ENCODE results near the gene TTLL13.

TTLL13 gene

GRCh38 chr15:90214553-90215196 is 34.7 kb upstream of the TTLL13 start:
- peak; percentile 28 for DNase-seq (ENCODE audit: low read depth)
- H3K4me3 ChIP-seq (ENCODE audit: low read depth, low read length): no peak overlapping the region
- TF ChIP-seq CTCF (IDR thresholded peaks at IDR 0.05; ENCODE audit: insufficient read depth, low read depth, low read length, missing control alignments): no peak

- H3K4me3 ChIP-seq (ENCODE audit: low read depth, low read length): no peak overlapping the region
- no peak for DNase-seq (ENCODE audit: low read depth)
- no peak for TF ChIP-seq CTCF (IDR thresholded peaks at IDR 0.05; ENCODE audit: insufficient read depth, low read depth, low read length, missing control alignments)
Measured at GRCh38 chr15:90217671-90218394, 31.5 kb upstream of the TTLL13 start.

- H3K4me3 ChIP-seq (ENCODE audit: low read depth, low read length): no peak overlapping the region
- peak; percentile 56 for DNase-seq (ENCODE audit: low read depth)
- peak; percentile 72 for TF ChIP-seq CTCF (IDR thresholded peaks at IDR 0.05; ENCODE audit: insufficient read depth, low read depth, low read length, missing control alignments)
Measured at GRCh38 chr15:90219421-90220141, 29.8 kb upstream of the TTLL13 start.

- TF ChIP-seq CTCF (IDR thresholded peaks at IDR 0.05; ENCODE audit: insufficient read depth, low read depth, low read length, missing control alignments): peak; percentile 78
- peak; percentile 71 for DNase-seq (ENCODE audit: low read depth)
Measured at GRCh38 chr15:90221246-90221900, 28.0 kb upstream of the TTLL13 start.

GRCh38 chr15:90222547-90222946 is 26.8 kb upstream of the TTLL13 start:
- no peak for DNase-seq (ENCODE audit: low read depth)
- TF ChIP-seq CTCF (IDR thresholded peaks at IDR 0.05; ENCODE audit: insufficient read depth, low read depth, low read length, missing control alignments): no peak
- H3K4me3 ChIP-seq (ENCODE audit: low read depth, low read length): no peak overlapping the region

More at GRCh38 chr15:90221246-90221900, 28.0 kb upstream of the TTLL13 start:
- no peak overlapping the region for H3K4me3 ChIP-seq (ENCODE audit: low read depth, low read length)

- DNase-seq (ENCODE audit: low read depth): no peak
- no peak for TF ChIP-seq CTCF (IDR thresholded peaks at IDR 0.05; ENCODE audit: insufficient read depth, low read depth, low read length, missing control alignments)
- no peak overlapping the region for H3K4me3 ChIP-seq (ENCODE audit: low read depth, low read length)
Measured at GRCh38 chr15:90223441-90224165, 25.8 kb upstream of the TTLL13 start.

Data from GM12865 (cell line).